ENCODE data around the gene CHRNE.

CHRNE gene

DNA sequence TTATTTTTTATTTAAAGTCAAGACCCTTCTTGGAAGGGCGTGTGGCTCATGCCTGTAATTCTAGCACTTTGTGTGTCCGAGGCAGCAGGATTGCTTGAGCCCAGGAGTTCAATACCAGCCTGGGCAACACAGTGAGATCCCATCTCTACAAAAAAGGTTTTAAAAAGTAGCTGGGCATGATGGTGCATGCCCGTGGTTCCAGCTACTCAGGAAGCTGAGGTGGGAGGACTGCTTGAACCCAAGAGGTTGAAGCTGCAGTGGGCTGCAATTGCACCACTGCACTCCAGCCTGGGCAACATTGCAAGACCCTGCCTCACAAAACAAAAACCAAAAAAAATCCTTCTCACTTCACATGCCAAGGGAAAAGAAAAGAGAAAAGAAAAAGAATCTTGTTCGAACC is 40.2 kb downstream of the CHRNE start:
- no peaks in the 10 kb centered on the region for H4K20me1 ChIP-seq (ENCODE audit: insufficient read depth, low read length)
- H3K4me2 ChIP-seq (ENCODE audit: low read length): no peak overlapping the region
- no peak overlapping the region for H2AFZ ChIP-seq (ENCODE audit: low read depth, low read length)
- no peak overlapping the region for H3K27ac ChIP-seq (ENCODE audit: low read length)
- no peak overlapping the region for H3K4me3 ChIP-seq (ENCODE audit: low read length)
- no peaks in the 10 kb centered on the region for H3K9me3 ChIP-seq (ENCODE audit: insufficient read depth, low read length)
- H3K9ac ChIP-seq (ENCODE audit: low read length): no peak overlapping the region
- H3K79me2 ChIP-seq (ENCODE audit: low read length): no peaks in the 10 kb centered on the region
- no peaks in the 10 kb centered on the region for H3K27me3 ChIP-seq (ENCODE audit: low read depth, low read length)
- peaks cover 2% of the 10 kb centered on the region; the same call in 1 of the 2 replicates for H3K4me1 ChIP-seq (ENCODE audit: low read length)
- no peaks in the 10 kb centered on the region for H3K36me3 ChIP-seq (replicated peaks; ENCODE audit: low read depth, low read length)
- no peak for TF ChIP-seq CTCF (IDR thresholded peaks at IDR 0.05; ENCODE audit: low read depth, low read length)
- no peak for TF ChIP-seq EZH2phosphoT487 (IDR thresholded peaks at IDR 0.05; ENCODE audit: low read depth)

DNA sequence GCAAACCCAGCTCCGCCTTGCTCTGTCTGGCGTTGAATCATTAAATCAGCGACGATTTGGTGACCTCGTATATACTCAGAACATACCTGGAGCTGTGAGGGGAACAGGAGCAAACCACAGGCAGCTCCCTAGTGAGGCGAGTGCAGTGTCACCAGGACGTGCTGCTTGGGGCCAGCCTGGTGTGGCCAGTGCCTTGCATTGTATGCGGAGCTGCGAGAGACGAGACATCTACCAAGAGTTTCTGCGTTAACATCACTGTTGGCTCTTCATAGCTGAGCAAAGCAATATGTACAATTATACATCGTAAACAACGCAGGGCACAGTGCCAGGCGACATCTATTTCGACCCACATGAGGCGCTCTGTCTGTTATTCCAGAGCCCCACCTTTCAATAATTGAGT is 41.8 kb downstream of the CHRNE start:
- Histone ChIP-seq H3K27ac (ENCODE audit: low read length) (no peak overlapping the region), H3K4me2 (ENCODE audit: low read length) (no peak overlapping the region), H4K20me1 (ENCODE audit: insufficient read depth, low read length) (no peaks in the 10 kb centered on the region), H3K4me3 (ENCODE audit: low read length) (no peak overlapping the region), H3K79me2 (ENCODE audit: low read length) (no peaks in the 10 kb centered on the region), H3K9me3 (ENCODE audit: insufficient read depth, low read length) (no peaks in the 10 kb centered on the region), H3K27me3 (ENCODE audit: low read depth, low read length) (no peaks in the 10 kb centered on the region), H3K9ac (ENCODE audit: low read length) (no peak overlapping the region), H3K36me3 (replicated peaks; ENCODE audit: low read depth, low read length) (no peaks in the 10 kb centered on the region), H2AFZ (ENCODE audit: low read depth, low read length) (no peak overlapping the region), H3K4me1 (ENCODE audit: low read length) (peaks cover 2% of the 10 kb centered on the region; the same call in 1 of the 2 replicates)
- TF ChIP-seq CTCF (IDR thresholded peaks at IDR 0.05; ENCODE audit: low read depth, low read length) (no peak), EZH2phosphoT487 (IDR thresholded peaks at IDR 0.05; ENCODE audit: low read depth) (no peak)

DNA sequence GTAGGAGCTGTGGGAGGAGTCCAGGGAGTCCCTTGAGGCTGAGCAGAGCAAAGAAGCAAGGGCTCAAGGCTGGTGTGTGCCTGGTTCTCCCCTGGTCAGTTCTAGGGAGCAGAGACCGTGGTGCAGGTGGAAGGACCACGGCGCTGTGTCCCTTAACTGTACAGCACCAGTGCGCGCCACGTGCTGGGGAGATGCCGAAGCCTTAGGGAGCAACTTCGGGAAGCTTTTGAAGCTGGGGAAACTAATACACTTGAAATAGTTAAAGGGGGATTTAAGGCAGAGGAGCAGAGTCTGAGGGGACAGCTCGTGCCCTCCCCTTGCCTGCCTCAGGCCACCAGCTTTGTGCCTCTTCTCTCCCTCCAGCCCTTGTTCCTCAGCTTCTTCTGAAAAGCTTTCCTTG is 42.2 kb downstream of the CHRNE start:
- Histone ChIP-seq H3K4me2 (ENCODE audit: low read length) (no peak overlapping the region), H3K4me3 (ENCODE audit: low read length) (no peak overlapping the region), H3K9me3 (ENCODE audit: insufficient read depth, low read length) (no peaks in the 10 kb centered on the region), H3K4me1 (ENCODE audit: low read length) (peaks cover 2% of the 10 kb centered on the region; the same call in 1 of the 2 replicates), H2AFZ (ENCODE audit: low read depth, low read length) (no peak overlapping the region), H3K27me3 (ENCODE audit: low read depth, low read length) (no peaks in the 10 kb centered on the region), H3K27ac (ENCODE audit: low read length) (no peak overlapping the region), H3K79me2 (ENCODE audit: low read length) (no peaks in the 10 kb centered on the region), H4K20me1 (ENCODE audit: insufficient read depth, low read length) (no peaks in the 10 kb centered on the region), H3K9ac (ENCODE audit: low read length) (no peak overlapping the region), H3K36me3 (replicated peaks; ENCODE audit: low read depth, low read length) (no peaks in the 10 kb centered on the region)
- TF ChIP-seq CTCF (IDR thresholded peaks at IDR 0.05; ENCODE audit: low read depth, low read length) (no peak), EZH2phosphoT487 (IDR thresholded peaks at IDR 0.05; ENCODE audit: low read depth) (no peak)

DNA sequence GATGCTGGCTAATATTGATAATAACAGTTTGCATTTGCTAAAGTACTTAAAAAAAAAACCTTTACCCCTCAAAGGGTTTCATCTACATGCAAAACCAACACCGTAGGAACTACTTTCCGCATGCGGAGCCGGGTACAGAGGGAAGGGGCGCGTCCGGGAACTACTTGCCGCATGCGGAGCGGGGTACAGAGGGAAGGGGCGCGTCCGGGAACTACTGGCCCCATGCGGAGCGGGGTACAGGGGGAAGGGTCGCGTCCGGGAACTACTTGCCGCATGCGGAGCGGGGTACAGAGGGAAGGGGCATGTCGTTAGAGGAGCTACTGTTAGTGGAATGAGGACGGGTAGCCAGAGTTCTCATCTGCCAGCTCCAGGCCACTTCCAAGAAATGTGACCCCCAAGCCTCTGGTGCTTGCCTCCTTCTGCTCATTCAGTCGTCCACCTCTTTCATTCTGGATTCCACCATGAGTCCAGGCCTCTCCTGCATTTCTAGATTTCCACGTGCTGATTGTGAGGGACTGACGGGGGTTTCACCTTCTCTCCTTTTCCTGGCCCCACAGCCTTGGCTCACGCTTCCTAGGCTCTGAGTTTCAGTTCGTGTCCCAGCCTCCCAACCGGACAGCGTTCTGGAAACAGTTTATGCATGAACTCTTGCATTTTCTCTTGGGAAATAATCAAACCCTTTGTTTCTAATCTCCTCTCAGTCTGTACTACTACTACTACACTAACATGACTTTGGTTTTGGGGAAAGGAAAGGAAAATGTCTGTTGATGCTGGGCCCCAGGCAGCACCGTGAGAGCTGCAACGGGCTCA is 42.9 kb downstream of the CHRNE start:
- Histone ChIP-seq H3K4me2 (ENCODE audit: low read length) (no peak overlapping the region), H3K27me3 (ENCODE audit: low read depth, low read length) (no peaks in the 10 kb centered on the region), H4K20me1 (ENCODE audit: insufficient read depth, low read length) (no peaks in the 10 kb centered on the region), H3K9me3 (ENCODE audit: insufficient read depth, low read length) (no peaks in the 10 kb centered on the region), H3K79me2 (ENCODE audit: low read length) (no peaks in the 10 kb centered on the region), H3K36me3 (replicated peaks; ENCODE audit: low read depth, low read length) (no peaks in the 10 kb centered on the region), H3K4me1 (ENCODE audit: low read length) (peaks cover 2% of the 10 kb centered on the region; the same call in 1 of the 2 replicates), H2AFZ (ENCODE audit: low read depth, low read length) (no peak overlapping the region), H3K9ac (ENCODE audit: low read length) (no peak overlapping the region), H3K27ac (ENCODE audit: low read length) (no peak overlapping the region), H3K4me3 (ENCODE audit: low read length) (no peak overlapping the region)
- TF ChIP-seq CTCF (IDR thresholded peaks at IDR 0.05; ENCODE audit: low read depth, low read length) (no peak), EZH2phosphoT487 (IDR thresholded peaks at IDR 0.05; ENCODE audit: low read depth) (no peak)

Measured in OCI-LY3 (cell line).